ENCODE measurements around the gene SETX.

The SETX gene

GRCh38 chr9:132214027-132214622, 140.7 kb downstream of the SETX start:
- DNase-seq (ENCODE audit: low read depth), result peak; percentile 40

- no peak for DNase-seq (ENCODE audit: low read depth)
These were observed 143.2 kb downstream of the SETX start for GRCh38 chr9:132211570-132211969.

All from HS-27A (cell line).